H9 (cell line): ENCODE data around the gene SLC22A12. TPM values are rescaled to one million over a fixed set of nuclear protein-coding genes. Genes with fewer than 3 reads are reported as not detected.

Source experiments
- DNase-seq: peaks from one replicate; pipeline ENCODE4 v3.0.0-alpha.2; 2017
- H2AFZ ChIP-seq: one replicate; pipeline ENCODE4 v1.6.1; 2013; ENCODE audit warnings: mild to moderate bottlenecking, low read length, control low read depth, moderate library complexity
- H2AK5ac ChIP-seq: 2 replicates; pipeline ENCODE4 v1.6.1; 2013; ENCODE audit warnings: low read length, control low read depth, mixed read lengths; ENCODE audit not compliant: insufficient read length
- H2BK120ac ChIP-seq: one replicate; pipeline ENCODE4 v1.6.1; 2013; ENCODE audit warnings: low read depth, mild to moderate bottlenecking, low read length, control low read depth, inconsistent platforms; ENCODE audit not compliant: poor library complexity, severe bottlenecking
- H2BK12ac ChIP-seq: 2 replicates; pipeline ENCODE4 v1.6.1; 2013; ENCODE audit warnings: low read length, control low read depth, mixed read lengths, low read depth; ENCODE audit not compliant: insufficient read length
- H2BK15ac ChIP-seq: 2 replicates; pipeline ENCODE4 v1.6.1; 2013; ENCODE audit warnings: low read depth, low read length, control low read depth
- H2BK20ac ChIP-seq: one replicate; pipeline ENCODE4 v1.6.1; 2013; ENCODE audit warnings: low read depth, mild to moderate bottlenecking, low read length, control low read depth, inconsistent platforms; ENCODE audit not compliant: poor library complexity, severe bottlenecking
- H2BK5ac ChIP-seq: 2 replicates; pipeline ENCODE4 v1.6.1; 2013; ENCODE audit warnings: low read length, control low read depth, mixed read lengths; ENCODE audit not compliant: insufficient read length
- H3K14ac ChIP-seq: 2 replicates; pipeline ENCODE4 v1.6.1; 2013; ENCODE audit warnings: low read length, control low read depth; ENCODE audit not compliant: insufficient read depth
- H3K18ac ChIP-seq: 2 replicates; pipeline ENCODE4 v1.6.1; 2013; ENCODE audit warnings: low read depth, mild to moderate bottlenecking, mixed read lengths, low read length, control low read depth; ENCODE audit not compliant: insufficient read length
- H3K23ac ChIP-seq: 2 replicates; pipeline ENCODE4 v1.6.1; 2013; ENCODE audit warnings: low read length, control low read depth, mixed read lengths, low read depth; ENCODE audit not compliant: insufficient read length
- H3K23me2 ChIP-seq: 2 replicates; pipeline ENCODE4 v1.6.1; 2013; ENCODE audit warnings: low read depth, mild to moderate bottlenecking, mixed read lengths, low read length, control low read depth; ENCODE audit not compliant: insufficient read length, poor library complexity, severe bottlenecking
- H3K27ac ChIP-seq: 2 replicates; pipeline ENCODE4 v1.5.1; 2013; ENCODE audit warnings: low read length, control low read depth, mixed read lengths, low read depth; ENCODE audit not compliant: insufficient read length
- H3K27me3 ChIP-seq: 2 replicates; pipeline ENCODE4 v1.6.1; 2013; ENCODE audit warnings: low read length, control low read depth, inconsistent platforms; ENCODE audit not compliant: insufficient read depth
- H3K4ac ChIP-seq: 2 replicates; pipeline ENCODE4 v1.6.1; 2013; ENCODE audit warnings: low read depth, mild to moderate bottlenecking, control low read depth, inconsistent platforms, low read length, moderate library complexity
- H3K4me1 ChIP-seq: 2 replicates; pipeline ENCODE4 v1.6.1; 2013; ENCODE audit warnings: low read length, control low read depth, inconsistent platforms; ENCODE audit not compliant: insufficient read depth
- H3K4me2 ChIP-seq: 2 replicates; pipeline ENCODE4 v1.6.1; 2013; ENCODE audit warnings: low read length, control low read depth, mixed read lengths; ENCODE audit not compliant: insufficient read length, insufficient read depth
- H3K56ac ChIP-seq: 2 replicates; pipeline ENCODE4 v1.6.1; 2013; ENCODE audit warnings: low read depth, mild to moderate bottlenecking, mixed read lengths, low read length, control low read depth; ENCODE audit not compliant: insufficient read length
- H3K79me1 ChIP-seq: 2 replicates; pipeline ENCODE4 v1.6.1; 2013; ENCODE audit warnings: low read depth, mild to moderate bottlenecking, moderate library complexity, low read length, control low read depth, inconsistent platforms; ENCODE audit not compliant: insufficient read depth, poor library complexity, severe bottlenecking
- H3K79me2 ChIP-seq: 2 replicates; pipeline ENCODE4 v1.6.1; 2013; ENCODE audit warnings: low read length, control low read depth, inconsistent platforms; ENCODE audit not compliant: insufficient read depth
- H3K9ac ChIP-seq: 2 replicates; pipeline ENCODE4 v1.6.1; 2013; ENCODE audit warnings: low read length, control low read depth, mixed read lengths; ENCODE audit not compliant: insufficient read length; ENCODE audit errors: extremely low read depth
- H3K9me3 ChIP-seq: one replicate; pipeline ENCODE4 v1.6.1; 2013; ENCODE audit warnings: low read depth, low read length, inconsistent platforms; ENCODE audit not compliant: control insufficient read depth
- H3T11ph ChIP-seq: one replicate; pipeline ENCODE4 v1.6.1; 2013; ENCODE audit warnings: mild to moderate bottlenecking, low read length, control low read depth, inconsistent platforms
- H4K20me1 ChIP-seq: one replicate; pipeline ENCODE4 v1.6.1; 2013; ENCODE audit not compliant: control insufficient read depth, insufficient read length, insufficient read depth
- H4K5ac ChIP-seq: 2 replicates; pipeline ENCODE4 v1.6.1; 2013; ENCODE audit warnings: low read depth, mild to moderate bottlenecking, mixed read lengths, low read length, control low read depth; ENCODE audit not compliant: insufficient read length
- H4K8ac ChIP-seq: replicated peaks from 2 replicates; pipeline ENCODE4 v1.6.1; 2013; ENCODE audit warnings: low read length, control low read depth, mixed read lengths, low read depth; ENCODE audit not compliant: insufficient read length
- H4K91ac ChIP-seq: 2 replicates; pipeline ENCODE4 v1.6.1; 2013; ENCODE audit warnings: low read depth, mild to moderate bottlenecking, moderate library complexity, mixed read lengths, low read length, control low read depth; ENCODE audit not compliant: insufficient read length
- H3K27ac Mint-ChIP-seq, 3 experiments: 2 replicates in 2 of 3; 3 replicates in 1 of 3; pipeline ENCODE4 v1.8.0; 2020 to 2021; ENCODE audit warnings: mixed read lengths in 3 of 3, mild to moderate bottlenecking in 1 of 3, moderate library complexity in 1 of 3
- H3K27me3 Mint-ChIP-seq: 2 replicates; pipeline ENCODE4 v1.8.0; 2021; ENCODE audit warnings: low read depth, mild to moderate bottlenecking, moderate library complexity, mixed read lengths
- H3K36me3 Mint-ChIP-seq, 3 experiments: 2 replicates in 2 of 3; 3 replicates in 1 of 3; pipeline ENCODE4 v1.8.0; 2020 to 2021; ENCODE audit warnings: low read depth in 3 of 3, mixed read lengths in 3 of 3; ENCODE audit not compliant: insufficient read depth in 1 of 3
- H3K4me1 Mint-ChIP-seq, 2 experiments: 2 replicates each; pipeline ENCODE4 v1.8.0; 2020; ENCODE audit warnings: mixed read lengths in 2 of 2
- H3K4me3 Mint-ChIP-seq, 2 experiments: 2 replicates in 1 of 2; 3 replicates in 1 of 2; pipeline ENCODE4 v1.8.0; 2020 to 2021; ENCODE audit warnings: mild to moderate bottlenecking in 2 of 2, mixed read lengths in 2 of 2, moderate library complexity in 1 of 2
- H3K9me3 Mint-ChIP-seq, 2 experiments: 2 replicates in 1 of 2; 3 replicates in 1 of 2; pipeline ENCODE4 v1.8.0; 2020; ENCODE audit warnings: mild to moderate bottlenecking in 2 of 2, mixed read lengths in 2 of 2, moderate library complexity in 1 of 2
- CTCF ChIP-seq: fragments of 200-600 bp; sonication (generic); conservative IDR thresholded peaks from 3 replicates; pipeline ENCODE4 v1.8.0; 2021; ENCODE audit warnings: antibody characterized with exemption, mild to moderate bottlenecking
- WGBS: extraction: QIAGEN DNeasy Blood & Tissue Kit; methylation state at CpG from one replicate; pipeline ENCODE4 v1.1.7; 2013; ENCODE audit warnings: missing lambda C conversion rate, low lambda C conversion rate, mixed read lengths; ENCODE audit not compliant: insufficient read length; ENCODE audit errors: extremely low coverage; 5-methylcytosine and 5-hydroxymethylcytosine counted together
- total RNA-seq: library from RNA; stranded (reverse); gene quantifications from 2 replicates; pipeline ENCODE4 v1.2.1, GENCODE V29; 2021

Gene SLC22A12
- total RNA-seq, 1 experiment from 2014 or later, result not detected

- Mint-ChIP-seq H3K27ac (no peak overlapping the region), H3K4me3 (no peak overlapping the region), H3K27me3 (peaks cover 49% of the 10 kb centered on the region), H3K4me1 (peaks cover 20 to 33% of the 10 kb centered on the region in 2 experiments), H3K36me3 (no peaks in the 10 kb centered on the region), H3K9me3 (no peaks in the 10 kb centered on the region; a peak in 1 of 5 replicates)
- Histone ChIP-seq H3K56ac (no peak overlapping the region), H3K9ac (no peak overlapping the region), H2BK12ac (no peak overlapping the region), H2AFZ (no peak overlapping the region), H3K79me1 (no peaks in the 10 kb centered on the region), H2AK5ac (no peak overlapping the region), H3K79me2 (no peaks in the 10 kb centered on the region), H3K9me3 (no peaks in the 10 kb centered on the region), H4K20me1 (no peaks in the 10 kb centered on the region), H2BK15ac (no peak overlapping the region), H3K23me2 (peaks cover 24% of the 10 kb centered on the region), H3K27ac (no peak overlapping the region), H3K4ac (no peak overlapping the region), H3K14ac (no peak overlapping the region), H2BK5ac (no peak overlapping the region), H4K91ac (no peak overlapping the region), H3K23ac (no peak overlapping the region), H3T11ph (no peak overlapping the region), H4K5ac (no peak overlapping the region), H4K8ac (no peak overlapping the region), H2BK120ac (no peak overlapping the region), H2BK20ac (no peak overlapping the region), H3K18ac (no peak overlapping the region), H3K4me2 (peak overlapping the region; percentile 69), H3K27me3 (peaks cover 39% of the 10 kb centered on the region), H3K4me1 (peaks cover 2% of the 10 kb centered on the region; the same call in 1 of the 2 replicates)
- no peak for TF ChIP-seq CTCF
- no CpG with 5 or more reads among the region's 11 CpGs for WGBS
- no peak for DNase-seq
These were observed 50.8 kb downstream of the SLC22A12 start for GRCh38 chr11:64641596-64642417.
